Lower leg skin (tissue), 3 donors: ENCODE data around the gene LTBP2.

Experiments used
- POLR2A ChIP-seq, 2 donors: fragments of 450-650 bp; IDR thresholded peaks; one replicate each; pipeline ENCODE4 v1.6.1; 2016 to 2017; ENCODE audit warnings: antibody characterized with exemption in 2 of 2, mild to moderate bottlenecking in 1 of 2, moderate library complexity in 1 of 2
- TF ChIP-seq, protein P1 (sequence below), 3 donors: fragments of 450-650 bp; IDR thresholded peaks; one replicate each; pipeline ENCODE4 v1.5.1; 2016; ENCODE audit warnings: antibody characterized with exemption in 3 of 3, mild to moderate bottlenecking in 3 of 3, moderate library complexity in 2 of 3

GRCh38 chr14:74528406-74528805 is 83.6 kb downstream of the LTBP2 start:
- TF ChIP-seq, protein P1, sequence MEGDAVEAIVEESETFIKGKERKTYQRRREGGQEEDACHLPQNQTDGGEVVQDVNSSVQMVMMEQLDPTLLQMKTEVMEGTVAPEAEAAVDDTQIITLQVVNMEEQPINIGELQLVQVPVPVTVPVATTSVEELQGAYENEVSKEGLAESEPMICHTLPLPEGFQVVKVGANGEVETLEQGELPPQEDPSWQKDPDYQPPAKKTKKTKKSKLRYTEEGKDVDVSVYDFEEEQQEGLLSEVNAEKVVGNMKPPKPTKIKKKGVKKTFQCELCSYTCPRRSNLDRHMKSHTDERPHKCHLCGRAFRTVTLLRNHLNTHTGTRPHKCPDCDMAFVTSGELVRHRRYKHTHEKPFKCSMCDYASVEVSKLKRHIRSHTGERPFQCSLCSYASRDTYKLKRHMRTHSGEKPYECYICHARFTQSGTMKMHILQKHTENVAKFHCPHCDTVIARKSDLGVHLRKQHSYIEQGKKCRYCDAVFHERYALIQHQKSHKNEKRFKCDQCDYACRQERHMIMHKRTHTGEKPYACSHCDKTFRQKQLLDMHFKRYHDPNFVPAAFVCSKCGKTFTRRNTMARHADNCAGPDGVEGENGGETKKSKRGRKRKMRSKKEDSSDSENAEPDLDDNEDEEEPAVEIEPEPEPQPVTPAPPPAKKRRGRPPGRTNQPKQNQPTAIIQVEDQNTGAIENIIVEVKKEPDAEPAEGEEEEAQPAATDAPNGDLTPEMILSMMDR (IDR thresholded peaks at IDR 0.05), result no peak
- TF ChIP-seq POLR2A (IDR thresholded peaks at IDR 0.05), result no peak
